ENCODE results near the gene ZBTB44.

DNA sequence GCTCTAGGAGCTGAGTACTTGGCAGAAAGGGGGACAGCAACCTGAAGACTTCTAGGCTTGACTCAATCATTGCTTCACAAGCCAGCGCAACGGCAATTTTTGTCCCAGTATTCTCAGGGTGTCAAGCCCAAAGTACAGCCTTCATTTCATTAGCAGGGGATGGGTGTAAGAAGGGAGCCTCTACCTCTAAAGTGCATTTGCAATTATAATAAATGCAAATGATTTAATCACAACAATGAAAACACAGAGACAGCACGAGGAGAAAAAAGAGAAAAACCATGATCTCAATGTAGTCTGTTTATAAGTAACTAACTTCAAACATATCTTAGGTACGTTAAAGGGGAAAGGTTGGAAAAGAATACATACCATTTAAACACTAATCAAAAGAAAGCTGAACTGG is 34.7 kb downstream of the ZBTB44 start:
- TF ChIP-seq, protein P1, sequence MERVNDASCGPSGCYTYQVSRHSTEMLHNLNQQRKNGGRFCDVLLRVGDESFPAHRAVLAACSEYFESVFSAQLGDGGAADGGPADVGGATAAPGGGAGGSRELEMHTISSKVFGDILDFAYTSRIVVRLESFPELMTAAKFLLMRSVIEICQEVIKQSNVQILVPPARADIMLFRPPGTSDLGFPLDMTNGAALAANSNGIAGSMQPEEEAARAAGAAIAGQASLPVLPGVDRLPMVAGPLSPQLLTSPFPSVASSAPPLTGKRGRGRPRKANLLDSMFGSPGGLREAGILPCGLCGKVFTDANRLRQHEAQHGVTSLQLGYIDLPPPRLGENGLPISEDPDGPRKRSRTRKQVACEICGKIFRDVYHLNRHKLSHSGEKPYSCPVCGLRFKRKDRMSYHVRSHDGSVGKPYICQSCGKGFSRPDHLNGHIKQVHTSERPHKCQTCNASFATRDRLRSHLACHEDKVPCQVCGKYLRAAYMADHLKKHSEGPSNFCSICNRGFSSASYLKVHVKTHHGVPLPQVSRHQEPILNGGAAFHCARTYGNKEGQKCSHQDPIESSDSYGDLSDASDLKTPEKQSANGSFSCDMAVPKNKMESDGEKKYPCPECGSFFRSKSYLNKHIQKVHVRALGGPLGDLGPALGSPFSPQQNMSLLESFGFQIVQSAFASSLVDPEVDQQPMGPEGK (CRISPR knock-in tag; IDR thresholded peaks at IDR 0.05; ENCODE audit: borderline replicate concordance), result no peak
- TF ChIP-seq, protein P2, sequence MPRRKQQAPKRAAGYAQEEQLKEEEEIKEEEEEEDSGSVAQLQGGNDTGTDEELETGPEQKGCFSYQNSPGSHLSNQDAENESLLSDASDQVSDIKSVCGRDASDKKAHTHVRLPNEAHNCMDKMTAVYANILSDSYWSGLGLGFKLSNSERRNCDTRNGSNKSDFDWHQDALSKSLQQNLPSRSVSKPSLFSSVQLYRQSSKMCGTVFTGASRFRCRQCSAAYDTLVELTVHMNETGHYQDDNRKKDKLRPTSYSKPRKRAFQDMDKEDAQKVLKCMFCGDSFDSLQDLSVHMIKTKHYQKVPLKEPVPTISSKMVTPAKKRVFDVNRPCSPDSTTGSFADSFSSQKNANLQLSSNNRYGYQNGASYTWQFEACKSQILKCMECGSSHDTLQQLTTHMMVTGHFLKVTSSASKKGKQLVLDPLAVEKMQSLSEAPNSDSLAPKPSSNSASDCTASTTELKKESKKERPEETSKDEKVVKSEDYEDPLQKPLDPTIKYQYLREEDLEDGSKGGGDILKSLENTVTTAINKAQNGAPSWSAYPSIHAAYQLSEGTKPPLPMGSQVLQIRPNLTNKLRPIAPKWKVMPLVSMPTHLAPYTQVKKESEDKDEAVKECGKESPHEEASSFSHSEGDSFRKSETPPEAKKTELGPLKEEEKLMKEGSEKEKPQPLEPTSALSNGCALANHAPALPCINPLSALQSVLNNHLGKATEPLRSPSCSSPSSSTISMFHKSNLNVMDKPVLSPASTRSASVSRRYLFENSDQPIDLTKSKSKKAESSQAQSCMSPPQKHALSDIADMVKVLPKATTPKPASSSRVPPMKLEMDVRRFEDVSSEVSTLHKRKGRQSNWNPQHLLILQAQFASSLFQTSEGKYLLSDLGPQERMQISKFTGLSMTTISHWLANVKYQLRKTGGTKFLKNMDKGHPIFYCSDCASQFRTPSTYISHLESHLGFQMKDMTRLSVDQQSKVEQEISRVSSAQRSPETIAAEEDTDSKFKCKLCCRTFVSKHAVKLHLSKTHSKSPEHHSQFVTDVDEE (CRISPR knock-in tag; IDR thresholded peaks at IDR 0.05), result no peak
- no peak for TF ChIP-seq ZNF565 (CRISPR knock-in tag; conservative IDR thresholded peaks at IDR 0.05; ENCODE audit: low read depth)
- TF ChIP-seq ZNF8 (CRISPR knock-in tag; IDR thresholded peaks at IDR 0.05), result no peak
- TF ChIP-seq ZFP3 (CRISPR knock-in tag; IDR thresholded peaks at IDR 0.05), result no peak
- no peak for TF ChIP-seq POU6F1 (CRISPR knock-in tag; IDR thresholded peaks at IDR 0.05; ENCODE audit: borderline replicate concordance, low read depth)
- no peak for TF ChIP-seq ARNTL (CRISPR knock-in tag; IDR thresholded peaks at IDR 0.05; ENCODE audit: borderline replicate concordance, low read depth)
- no peak for TF ChIP-seq SNAI2 (CRISPR knock-in tag; IDR thresholded peaks at IDR 0.05)
- TF ChIP-seq, protein P3, sequence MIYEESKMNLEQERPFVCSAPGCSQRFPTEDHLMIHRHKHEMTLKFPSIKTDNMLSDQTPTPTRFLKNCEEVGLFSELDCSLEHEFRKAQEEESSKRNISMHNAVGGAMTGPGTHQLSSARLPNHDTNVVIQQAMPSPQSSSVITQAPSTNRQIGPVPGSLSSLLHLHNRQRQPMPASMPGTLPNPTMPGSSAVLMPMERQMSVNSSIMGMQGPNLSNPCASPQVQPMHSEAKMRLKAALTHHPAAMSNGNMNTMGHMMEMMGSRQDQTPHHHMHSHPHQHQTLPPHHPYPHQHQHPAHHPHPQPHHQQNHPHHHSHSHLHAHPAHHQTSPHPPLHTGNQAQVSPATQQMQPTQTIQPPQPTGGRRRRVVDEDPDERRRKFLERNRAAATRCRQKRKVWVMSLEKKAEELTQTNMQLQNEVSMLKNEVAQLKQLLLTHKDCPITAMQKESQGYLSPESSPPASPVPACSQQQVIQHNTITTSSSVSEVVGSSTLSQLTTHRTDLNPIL (CRISPR knock-in tag; IDR thresholded peaks at IDR 0.05; ENCODE audit: low read depth), result no peak
- TF ChIP-seq CSDC2 (CRISPR knock-in tag; IDR thresholded peaks at IDR 0.05), result no peak
- no peak for TF ChIP-seq GLIS3 (CRISPR knock-in tag; IDR thresholded peaks at IDR 0.05)
